Mesenchymal stem cell (in vitro differentiated cells and primary cell): ENCODE measurements around the gene ATOSB.

Experiments
- DNase-seq: peaks from one replicate; pipeline ENCODE4 v3.0.0-alpha.2; 2013
- H2AFZ ChIP-seq: one replicate; pipeline ENCODE4 v1.6.1; 2013; ENCODE audit warnings: low read depth, mild to moderate bottlenecking, control low read depth, inconsistent platforms, low read length, moderate library complexity
- H2AK5ac ChIP-seq: 2 replicates; pipeline ENCODE4 v1.6.1; 2013; ENCODE audit warnings: low read length, moderate library complexity, mild to moderate bottlenecking, inconsistent platforms; ENCODE audit not compliant: severe bottlenecking
- H2BK120ac ChIP-seq: one replicate; pipeline ENCODE4 v1.6.1; 2013; ENCODE audit warnings: low read depth, mild to moderate bottlenecking, inconsistent platforms, low read length, moderate library complexity
- H2BK12ac ChIP-seq, 2 experiments: one replicate each; pipeline ENCODE4 v1.6.1; 2013; ENCODE audit warnings: inconsistent platforms in 2 of 2, low read length in 2 of 2, mild to moderate bottlenecking in 2 of 2, moderate library complexity in 2 of 2, control low read depth in 1 of 2
- H2BK15ac ChIP-seq: one replicate; pipeline ENCODE4 v1.6.1; 2013; ENCODE audit warnings: mild to moderate bottlenecking, low read depth, inconsistent platforms; ENCODE audit not compliant: poor library complexity, severe bottlenecking
- H2BK5ac ChIP-seq: 2 replicates; pipeline ENCODE4 v1.6.1; 2013; ENCODE audit warnings: low read depth, mild to moderate bottlenecking, low read length, control low read depth, inconsistent platforms; ENCODE audit not compliant: poor library complexity, severe bottlenecking
- H3K14ac ChIP-seq, 2 experiments: one replicate each; pipeline ENCODE4 v1.6.1; 2013; ENCODE audit warnings: inconsistent platforms in 2 of 2, low read length in 2 of 2, control low read depth in 1 of 2, mild to moderate bottlenecking in 1 of 2, moderate library complexity in 1 of 2
- H3K18ac ChIP-seq, 2 experiments: one replicate each; pipeline ENCODE4 v1.6.1; 2013; ENCODE audit warnings: inconsistent platforms in 2 of 2, low read length in 2 of 2, control low read depth in 1 of 2, low read depth in 1 of 2, mild to moderate bottlenecking in 1 of 2
- H3K23ac ChIP-seq, 2 experiments: one replicate each; pipeline ENCODE4 v1.6.1; 2013; ENCODE audit warnings: inconsistent platforms in 2 of 2, low read length in 2 of 2, mild to moderate bottlenecking in 2 of 2, moderate library complexity in 2 of 2, control low read depth in 1 of 2
- H3K27ac ChIP-seq: 2 replicates; pipeline ENCODE4 v1.5.1; 2013; ENCODE audit warnings: mild to moderate bottlenecking, moderate library complexity, low read length, control low read depth, inconsistent platforms; ENCODE audit not compliant: poor library complexity, severe bottlenecking
- H3K27me3 ChIP-seq, 2 experiments: 2 replicates each; pipeline versions ENCODE4 v1.6.1 to v1.7.0; 2013; ENCODE audit warnings: low read length in 2 of 2, mild to moderate bottlenecking in 2 of 2, moderate library complexity in 2 of 2, control low read depth in 1 of 2, inconsistent platforms in 1 of 2; ENCODE audit not compliant: control insufficient read depth in 1 of 2, insufficient read depth in 1 of 2
- H3K36me3 ChIP-seq, 2 experiments: 2 replicates each; pipeline versions ENCODE4 v1.6.1 to v1.7.0; 2013; ENCODE audit warnings: low read length in 2 of 2, control low read depth in 1 of 2, inconsistent platforms in 1 of 2, low read depth in 1 of 2, mild to moderate bottlenecking in 1 of 2; ENCODE audit not compliant: insufficient read depth in 2 of 2, control insufficient read depth in 1 of 2
- H3K4ac ChIP-seq, 2 experiments: one replicate each; pipeline ENCODE4 v1.6.1; 2013; ENCODE audit warnings: inconsistent platforms in 2 of 2, low read length in 2 of 2, mild to moderate bottlenecking in 2 of 2, moderate library complexity in 2 of 2, control low read depth in 1 of 2, low read depth in 1 of 2
- H3K4me1 ChIP-seq: 2 replicates; pipeline ENCODE4 v1.6.1; 2013; ENCODE audit warnings: low read depth, low read length, control low read depth; ENCODE audit not compliant: control insufficient read depth, insufficient read depth
- H3K4me2 ChIP-seq: 2 replicates; pipeline ENCODE4 v1.6.1; 2013; ENCODE audit warnings: low read length, mild to moderate bottlenecking, inconsistent platforms; ENCODE audit not compliant: poor library complexity, severe bottlenecking
- H3K4me3 ChIP-seq, 2 experiments: 2 replicates each; pipeline versions ENCODE4 v1.5.1 to v1.7.0; 2013; ENCODE audit warnings: low read length in 2 of 2, mild to moderate bottlenecking in 2 of 2, control low read depth in 1 of 2, low read depth in 1 of 2; ENCODE audit not compliant: insufficient read depth in 1 of 2
- H3K79me1 ChIP-seq: replicated peaks from 2 replicates; pipeline ENCODE4 v1.6.1; 2013; ENCODE audit warnings: mild to moderate bottlenecking, control low read depth, low read length, inconsistent platforms; ENCODE audit not compliant: poor library complexity, severe bottlenecking
- H3K9ac ChIP-seq: 2 replicates; pipeline ENCODE4 v1.7.0; 2013; ENCODE audit warnings: mild to moderate bottlenecking, low read length, moderate library complexity
- H3K9me3 ChIP-seq: 2 replicates; pipeline ENCODE4 v1.7.0; 2013; ENCODE audit warnings: mild to moderate bottlenecking, low read length; ENCODE audit not compliant: control insufficient read depth
- H4K8ac ChIP-seq: one replicate; pipeline ENCODE4 v1.6.1; 2013; ENCODE audit warnings: inconsistent platforms, mild to moderate bottlenecking, low read length, moderate library complexity
- H4K91ac ChIP-seq: one replicate; pipeline ENCODE4 v1.6.1; 2013; ENCODE audit warnings: mild to moderate bottlenecking, low read length, inconsistent platforms
- WGBS: methylation state at CpG from one replicate; pipeline ENCODE4 v1.1.7; 2013; ENCODE audit warnings: mixed read lengths; 5-methylcytosine and 5-hydroxymethylcytosine counted together

Gene ATOSB

DNA sequence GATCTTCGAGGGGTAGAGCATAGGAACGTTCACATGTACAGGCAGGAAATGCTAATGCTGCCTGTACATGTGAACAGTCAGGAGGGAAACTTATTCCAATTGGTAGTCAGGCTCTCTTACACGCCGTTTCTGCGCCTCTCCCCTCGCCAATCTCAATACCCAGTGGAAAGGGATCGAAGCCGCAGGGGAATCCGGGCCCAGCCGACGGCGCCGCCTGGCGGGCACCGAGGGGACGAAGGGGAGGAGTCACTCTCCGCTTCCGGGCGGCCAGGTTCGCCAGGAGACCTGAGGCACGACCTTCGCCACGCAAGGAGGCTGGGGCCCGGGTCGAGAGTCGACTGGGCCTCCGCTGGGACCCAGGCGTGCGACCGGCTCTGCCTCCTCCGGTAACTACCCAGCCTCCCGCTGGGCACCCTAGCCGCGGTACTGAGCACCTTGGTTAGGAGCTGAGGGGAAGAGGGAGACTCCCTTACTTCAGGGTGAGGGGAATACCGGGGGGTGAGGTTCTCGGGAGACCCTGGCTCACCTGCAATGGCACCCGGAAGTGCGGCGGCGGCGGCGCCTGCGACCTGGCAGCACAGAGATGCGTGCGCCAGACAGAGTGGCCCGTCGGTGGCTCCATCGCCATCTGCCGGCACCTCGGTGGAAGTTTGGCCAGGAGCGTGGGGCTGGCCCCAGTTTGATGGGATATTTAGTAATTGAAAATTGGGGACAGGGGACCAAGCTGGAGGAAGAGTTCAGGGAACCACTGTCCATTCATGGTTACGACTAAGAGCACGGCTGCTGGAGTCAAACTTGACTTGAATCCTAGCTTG lies 19.4 kb downstream of the ATOSB start, which contains the start of gene PIGO:
TSS of gene PIGO (minus strand) at position 557 of the 815 bp plus-strand sequence. CDS start 1,026 bp downstream, outside the sequence.
- Histone ChIP-seq H3K4me2 (peak within 1 kb of the TSS; percentile 79), H3K4ac (peak within 1 kb of the TSS; percentile 72 to 98), H2BK12ac (peak within 1 kb of the TSS in 1 of 2 experiments; percentile 69), H3K18ac (peak within 1 kb of the TSS; percentile 91 to 97), H3K23ac (peak within 1 kb of the TSS in 1 of 2 experiments; percentile 75), H4K91ac (peak within 1 kb of the TSS; percentile 98), H2BK120ac (peak within 1 kb of the TSS; percentile 91), H3K36me3 (peaks cover 49 to 59% of the 10 kb centered on the region in 2 experiments), H2AK5ac (peak within 1 kb of the TSS; percentile 82), H3K4me1 (peaks cover 10% of the 10 kb centered on the region), H3K14ac (peak within 1 kb of the TSS in 1 of 2 experiments; percentile 96), H3K79me1 (peaks cover 52% of the 10 kb centered on the region), H3K9ac (peak within 1 kb of the TSS; percentile 100), H3K27ac (peak within 1 kb of the TSS; percentile 96), H3K27me3 (no peaks in the 10 kb centered on the region), H2AFZ (peak within 1 kb of the TSS; percentile 77), H2BK5ac (peak within 1 kb of the TSS; percentile 49), H4K8ac (peak within 1 kb of the TSS; percentile 100), H3K9me3 (no peaks in the 10 kb centered on the region), H2BK15ac (peak within 1 kb of the TSS; percentile 62), H3K4me3 (peak within 1 kb of the TSS; percentile 91 to 99)
- 2% methylated on average over 48 of the region's 53 CpGs for WGBS
- peak; percentile 86 for DNase-seq

DNA sequence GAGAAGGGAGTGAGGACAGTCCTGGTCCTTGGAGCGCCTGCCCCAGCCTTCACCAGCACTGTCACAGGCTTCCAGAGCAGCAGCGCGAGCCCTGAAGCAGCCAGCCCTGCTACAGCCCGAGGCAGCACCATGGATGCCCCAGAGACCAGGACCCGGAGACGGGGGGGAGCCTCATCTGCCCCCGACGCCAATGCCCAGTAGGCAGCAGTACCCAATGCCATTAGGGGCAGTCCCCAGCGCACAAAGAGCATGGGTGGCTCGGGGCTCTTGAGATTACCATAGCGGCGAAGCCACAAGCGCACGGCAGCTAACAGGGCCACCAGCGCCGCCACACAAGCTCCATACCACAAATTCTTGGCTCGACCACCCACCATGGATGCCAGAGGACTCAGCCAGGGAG lies 24.1 kb downstream of the ATOSB start:
- Histone ChIP-seq H3K9ac (no peak overlapping the region), H3K4me3 (no peak overlapping the region), H2BK5ac (no peak overlapping the region), H4K8ac (no peak overlapping the region), H3K9me3 (no peaks in the 10 kb centered on the region), H2AK5ac (no peak overlapping the region), H2BK120ac (no peak overlapping the region), H3K14ac (no peak overlapping the region), H2AFZ (no peak overlapping the region), H3K4me2 (no peak overlapping the region), H3K79me1 (peaks cover 41% of the 10 kb centered on the region), H2BK12ac (no peak overlapping the region), H3K4me1 (peaks cover 10% of the 10 kb centered on the region), H3K18ac (no peak overlapping the region), H3K4ac (no peak overlapping the region), H2BK15ac (no peak overlapping the region), H3K27me3 (no peaks in the 10 kb centered on the region), H3K23ac (no peak overlapping the region), H3K36me3 (peaks cover 62 to 78% of the 10 kb centered on the region in 2 experiments), H3K27ac (no peak overlapping the region), H4K91ac (no peak overlapping the region)
- no peak for DNase-seq
- WGBS, result 98% methylated on average over 17 of the region's 17 CpGs

DNA sequence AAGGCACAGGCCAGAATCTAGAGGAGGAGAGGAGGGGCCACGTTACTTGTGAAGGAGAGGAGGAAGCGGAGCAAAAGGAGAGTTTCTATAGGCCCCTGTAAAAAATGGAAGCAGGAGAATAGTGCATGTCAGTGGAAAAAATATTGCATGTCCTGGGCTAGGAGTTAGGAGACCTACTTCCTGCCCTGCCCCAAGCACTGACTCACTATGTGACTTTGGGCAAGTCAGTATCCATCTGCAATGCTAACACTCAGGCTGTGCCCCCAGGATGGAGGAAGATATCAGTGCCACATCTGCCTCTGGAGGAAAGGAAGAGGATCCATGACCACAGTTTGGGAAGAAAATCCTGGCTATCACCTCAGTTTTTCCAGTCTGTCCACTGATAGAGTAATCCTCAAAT lies 26.2 kb downstream of the ATOSB start:
- no peaks in the 10 kb centered on the region for H3K9me3 ChIP-seq
- peaks cover 29% of the 10 kb centered on the region for H3K79me1 ChIP-seq
- no peak overlapping the region for H4K8ac ChIP-seq
- WGBS, result 92% methylated on average over 2 of the region's 2 CpGs
- no peak for DNase-seq
- H3K9ac ChIP-seq, result no peak overlapping the region
- H2AFZ ChIP-seq, result no peak overlapping the region
- H2BK15ac ChIP-seq, result no peak overlapping the region
- no peak overlapping the region for H3K4me2 ChIP-seq
- H2BK5ac ChIP-seq, result no peak overlapping the region
- no peak overlapping the region for H3K4me3 ChIP-seq
- H3K36me3 ChIP-seq, result peaks cover 57 to 71% of the 10 kb centered on the region in 2 experiments
- no peaks in the 10 kb centered on the region for H3K27me3 ChIP-seq
- no peak overlapping the region for H4K91ac ChIP-seq
- H3K18ac ChIP-seq, result no peak overlapping the region
- H3K14ac ChIP-seq, result no peak overlapping the region
- H3K23ac ChIP-seq, result no peak overlapping the region
- no peak overlapping the region for H3K4ac ChIP-seq
- H3K4me1 ChIP-seq, result no peaks in the 10 kb centered on the region
- H2BK12ac ChIP-seq, result no peak overlapping the region
- H3K27ac ChIP-seq, result no peak overlapping the region
- no peak overlapping the region for H2AK5ac ChIP-seq
- no peak overlapping the region for H2BK120ac ChIP-seq

DNA sequence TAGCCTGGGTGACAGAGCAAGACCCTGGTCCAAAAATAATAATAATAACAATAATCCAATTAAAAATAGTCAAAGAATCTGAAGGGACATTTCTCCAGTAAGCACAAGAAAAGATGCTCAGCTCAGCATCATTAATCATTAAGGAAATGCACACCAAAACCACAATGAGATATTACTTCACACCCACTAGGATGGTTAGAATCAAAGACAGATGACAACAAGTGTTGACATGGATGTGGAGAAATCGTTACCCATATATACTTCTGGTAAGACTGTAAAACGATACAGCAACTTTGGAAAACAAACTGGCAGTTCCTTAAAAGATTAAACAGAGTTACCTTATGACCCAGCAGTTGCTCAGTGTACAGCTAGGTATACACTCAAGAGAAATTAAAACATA lies 30.6 kb downstream of the ATOSB start:
- Histone ChIP-seq H2BK15ac (no peak overlapping the region), H2BK5ac (no peak overlapping the region), H3K14ac (no peak overlapping the region), H4K8ac (no peak overlapping the region), H3K4me3 (no peak overlapping the region), H3K79me1 (peaks cover 1% of the 10 kb centered on the region), H3K4ac (no peak overlapping the region), H2AK5ac (no peak overlapping the region), H3K18ac (no peak overlapping the region), H3K23ac (no peak overlapping the region), H3K4me1 (no peaks in the 10 kb centered on the region), H3K9ac (no peak overlapping the region), H3K36me3 (peaks cover 20 to 29% of the 10 kb centered on the region in 2 experiments), H3K9me3 (no peaks in the 10 kb centered on the region), H2BK12ac (no peak overlapping the region), H2BK120ac (no peak overlapping the region), H3K27ac (no peak overlapping the region), H3K27me3 (no peaks in the 10 kb centered on the region), H4K91ac (no peak overlapping the region), H2AFZ (no peak overlapping the region), H3K4me2 (no peak overlapping the region)
- no peak for DNase-seq
- 95% methylated on average over 2 of the region's 2 CpGs for WGBS
